NCI-H2196 (cell line): ENCODE measurements around the gene SSBP4.
A peak's percentile ranks its signal among the peaks of the same experiment; 100 is the strongest.

ENCODE experiments used
- DNase-seq: peaks from one replicate; lab custom pipeline; 2025; ENCODE audit not compliant: unreplicated experiment; lab: John Stamatoyannopoulos, UW

SSBP4 gene

DNA sequence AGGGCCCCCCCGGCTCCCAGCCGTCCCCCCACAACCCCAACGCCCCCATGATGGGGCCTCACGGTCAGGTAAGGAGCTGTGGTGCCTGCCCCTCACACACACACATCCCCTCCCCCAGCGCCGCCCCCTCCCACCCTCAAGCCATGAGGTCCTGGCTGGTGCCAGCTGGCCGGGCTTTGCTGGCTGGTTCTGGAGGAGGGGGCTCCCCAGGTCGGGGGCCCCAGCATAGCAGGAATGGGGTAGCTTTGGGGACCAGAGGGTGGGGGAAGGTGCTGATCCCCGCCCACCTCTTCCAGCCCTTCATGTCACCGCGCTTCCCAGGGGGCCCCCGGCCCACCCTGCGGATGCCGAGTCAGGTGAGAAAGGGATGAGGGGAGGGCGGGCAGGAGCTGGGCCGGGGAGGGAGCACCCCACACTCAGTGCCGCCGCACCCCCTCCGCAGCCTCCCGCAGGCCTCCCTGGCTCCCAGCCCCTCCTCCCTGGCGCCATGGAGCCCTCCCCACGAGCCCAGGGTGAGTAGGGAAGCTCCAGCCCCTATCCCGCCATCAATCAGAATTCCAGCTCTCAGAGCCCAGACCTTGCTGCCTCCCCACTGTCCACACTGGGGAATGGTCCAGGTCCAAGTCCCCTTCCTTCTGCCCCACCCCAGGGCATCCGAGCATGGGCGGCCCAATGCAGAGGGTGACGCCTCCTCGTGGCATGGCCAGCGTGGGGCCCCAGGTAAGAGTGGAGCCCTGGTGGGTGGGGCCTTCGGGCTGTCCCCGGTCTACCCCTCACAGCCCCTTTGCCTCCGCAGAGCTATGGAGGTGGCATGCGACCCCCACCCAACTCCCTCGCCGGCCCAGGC, 12.4 kb downstream of the SSBP4 start:
- DNase-seq, result no peak

DNA sequence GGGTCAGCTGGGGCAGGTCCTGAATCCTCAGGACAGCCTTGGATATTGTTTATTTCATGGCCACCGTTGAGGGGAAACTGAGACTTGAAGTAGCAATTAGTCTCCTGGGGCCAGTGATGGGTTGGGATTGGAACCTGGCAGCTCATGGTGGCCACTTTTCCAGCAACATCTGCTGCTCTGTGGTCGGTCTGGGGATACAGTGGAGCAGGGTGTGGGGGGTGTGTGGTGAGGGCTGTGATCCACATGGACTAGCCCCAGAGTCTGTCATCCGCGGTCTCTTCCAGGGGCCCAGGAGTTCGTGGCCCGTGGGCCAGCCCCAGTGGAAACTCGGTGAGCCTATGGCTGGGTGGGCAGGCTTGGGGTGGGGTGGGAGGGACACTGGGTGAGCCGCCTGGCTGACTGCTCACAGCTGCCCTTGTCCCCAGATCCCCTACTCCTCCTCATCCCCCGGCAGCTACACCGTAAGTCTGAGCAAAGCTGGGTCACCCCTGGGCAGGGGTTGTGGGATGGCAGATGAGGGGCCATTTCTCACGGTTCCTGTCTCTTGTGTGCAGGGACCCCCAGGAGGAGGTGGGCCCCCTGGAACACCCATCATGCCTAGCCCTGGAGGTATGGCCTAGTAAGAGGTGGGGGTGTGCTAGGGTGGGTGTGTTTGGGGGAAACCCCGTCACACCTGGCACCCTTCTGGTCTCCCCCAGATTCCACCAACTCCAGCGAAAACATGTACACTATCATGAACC, 13.2 kb downstream of the SSBP4 start:
- DNase-seq, result no peak

DNA sequence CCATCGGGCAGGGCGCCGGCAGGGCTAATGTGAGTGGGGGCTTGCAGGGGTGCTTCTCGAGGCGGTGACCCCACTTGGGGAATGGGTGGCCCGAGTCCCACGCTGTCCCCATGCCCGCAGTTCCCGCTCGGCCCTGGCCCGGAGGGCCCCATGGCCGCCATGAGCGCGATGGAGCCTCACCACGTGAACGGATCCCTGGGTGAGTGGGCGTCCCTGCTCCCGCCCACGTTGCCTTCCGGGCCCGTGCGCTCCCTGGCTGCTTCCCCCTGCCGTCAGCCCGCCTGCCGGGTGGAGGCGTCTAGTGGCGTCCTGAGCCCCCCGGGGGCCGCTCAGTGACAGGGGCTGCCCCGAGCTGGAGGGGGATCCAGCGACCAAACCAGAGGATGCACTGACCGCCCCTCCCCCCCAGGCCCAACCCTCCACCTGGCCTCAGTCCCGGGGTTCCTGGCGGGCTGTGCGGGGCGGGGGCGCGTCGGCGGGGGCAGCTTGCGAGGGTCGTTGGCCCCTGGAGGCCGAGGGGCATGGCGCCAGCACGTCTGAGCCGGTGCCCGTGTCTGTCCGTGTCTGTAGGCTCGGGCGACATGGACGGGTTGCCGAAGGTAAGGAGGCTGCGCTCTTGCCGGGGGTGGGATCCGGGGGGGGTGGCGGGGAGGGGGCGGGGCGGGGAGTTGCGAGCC, 14.0 kb downstream of the SSBP4 start:
- peak; percentile 25 for DNase-seq

DNA sequence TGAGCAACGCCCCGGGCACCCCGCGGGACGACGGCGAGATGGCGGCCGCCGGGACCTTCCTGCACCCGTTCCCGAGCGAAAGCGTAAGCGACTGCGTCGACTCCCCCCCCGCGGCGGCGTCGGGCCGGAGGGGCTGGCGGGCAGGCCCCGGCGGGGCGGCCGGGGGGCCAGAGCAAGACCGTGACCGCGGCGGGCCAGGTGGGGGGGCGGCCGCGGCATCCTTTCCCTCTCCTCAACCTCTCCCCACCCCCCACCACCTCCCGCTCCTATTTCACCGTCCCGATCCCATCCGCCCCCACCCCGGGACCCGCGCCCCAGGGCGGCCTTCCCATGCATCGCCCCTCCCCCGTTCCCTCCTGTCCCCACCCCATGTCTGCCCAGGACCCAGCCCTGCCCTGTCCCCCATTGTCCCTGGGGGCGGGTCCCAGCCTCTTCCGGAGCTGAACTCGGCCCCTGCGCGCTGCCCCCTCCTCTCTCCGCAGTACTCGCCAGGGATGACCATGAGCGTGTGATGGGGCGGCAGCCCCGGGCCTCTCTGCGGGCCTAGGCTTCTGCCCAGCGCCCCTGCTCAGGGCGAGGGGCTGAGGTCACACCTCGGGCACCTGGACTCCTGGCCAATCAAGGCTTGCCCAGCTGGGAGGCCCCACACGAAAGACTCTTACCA, 14.7 kb downstream of the SSBP4 start:
- DNase-seq, result no peak

DNA sequence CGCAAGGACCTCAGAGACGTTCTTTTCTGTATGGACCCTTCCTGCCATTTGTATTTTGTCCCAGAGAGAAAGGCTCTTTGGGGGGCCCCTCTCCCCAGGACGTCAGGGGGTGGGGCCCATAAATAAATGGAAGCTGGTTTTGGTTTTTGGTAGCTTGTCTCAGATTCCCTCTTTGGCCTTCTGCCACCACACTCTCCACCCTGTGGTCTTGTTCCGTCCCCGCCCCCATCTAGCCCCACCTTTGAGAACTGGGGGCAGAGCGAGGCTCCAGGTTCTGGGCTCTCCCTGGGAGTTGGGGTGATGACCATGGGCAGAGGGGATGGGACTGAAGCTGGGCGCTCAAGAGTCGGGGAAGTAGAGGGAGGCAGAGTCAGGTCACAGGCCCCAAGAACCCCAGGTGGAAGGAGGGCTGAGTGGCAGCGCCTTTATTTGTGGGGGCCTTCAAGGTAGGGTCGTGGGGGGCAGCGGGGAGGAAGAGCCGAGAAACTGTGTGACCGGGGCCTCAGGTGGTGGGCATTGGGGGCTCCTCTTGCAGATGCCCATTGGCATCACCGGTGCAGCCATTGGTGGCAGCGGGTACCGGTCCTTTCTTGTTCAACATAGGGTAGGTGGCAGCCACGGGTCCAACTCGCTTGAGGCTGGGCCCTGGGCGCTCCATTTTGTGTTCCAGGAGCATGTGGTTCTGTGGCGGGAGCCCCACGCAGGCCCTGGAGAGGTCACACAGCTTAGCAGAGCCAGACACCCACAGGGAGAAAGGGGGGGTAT, 15.4 kb downstream of the SSBP4 start:
- DNase-seq, result no peak

DNA sequence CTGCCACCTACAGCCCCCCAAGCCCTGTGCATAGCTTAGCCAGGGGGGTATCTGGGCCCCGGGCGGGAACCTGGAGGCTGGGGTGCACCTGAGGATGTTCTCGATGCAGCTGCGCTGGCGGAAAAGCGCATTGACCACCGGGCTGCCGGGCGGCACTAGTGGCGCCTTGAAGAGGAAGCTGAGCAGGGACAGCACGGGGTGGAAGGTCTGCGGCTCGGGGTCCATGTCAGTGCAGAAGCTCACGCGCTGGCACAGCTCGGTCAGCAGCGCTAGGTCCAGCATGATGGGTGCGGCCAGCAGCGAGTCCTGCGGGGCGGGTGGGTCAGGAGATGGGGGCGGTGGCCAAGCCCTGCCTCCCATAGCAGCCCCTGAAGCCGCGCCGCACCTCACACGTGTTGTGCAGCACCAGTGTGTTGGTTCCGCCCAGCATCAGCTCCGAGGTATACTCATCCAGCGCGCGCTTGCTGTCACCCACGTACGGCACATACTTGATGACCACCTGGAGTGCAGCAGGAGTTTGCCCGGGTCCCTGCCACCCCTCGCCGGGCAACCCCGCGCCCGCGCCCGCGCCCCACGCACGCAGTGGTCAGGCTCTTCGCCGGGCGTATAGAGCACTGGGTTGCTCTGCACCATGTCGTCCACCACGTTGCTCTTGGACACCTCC, 16.1 kb downstream of the SSBP4 start:
- no peak for DNase-seq

DNA sequence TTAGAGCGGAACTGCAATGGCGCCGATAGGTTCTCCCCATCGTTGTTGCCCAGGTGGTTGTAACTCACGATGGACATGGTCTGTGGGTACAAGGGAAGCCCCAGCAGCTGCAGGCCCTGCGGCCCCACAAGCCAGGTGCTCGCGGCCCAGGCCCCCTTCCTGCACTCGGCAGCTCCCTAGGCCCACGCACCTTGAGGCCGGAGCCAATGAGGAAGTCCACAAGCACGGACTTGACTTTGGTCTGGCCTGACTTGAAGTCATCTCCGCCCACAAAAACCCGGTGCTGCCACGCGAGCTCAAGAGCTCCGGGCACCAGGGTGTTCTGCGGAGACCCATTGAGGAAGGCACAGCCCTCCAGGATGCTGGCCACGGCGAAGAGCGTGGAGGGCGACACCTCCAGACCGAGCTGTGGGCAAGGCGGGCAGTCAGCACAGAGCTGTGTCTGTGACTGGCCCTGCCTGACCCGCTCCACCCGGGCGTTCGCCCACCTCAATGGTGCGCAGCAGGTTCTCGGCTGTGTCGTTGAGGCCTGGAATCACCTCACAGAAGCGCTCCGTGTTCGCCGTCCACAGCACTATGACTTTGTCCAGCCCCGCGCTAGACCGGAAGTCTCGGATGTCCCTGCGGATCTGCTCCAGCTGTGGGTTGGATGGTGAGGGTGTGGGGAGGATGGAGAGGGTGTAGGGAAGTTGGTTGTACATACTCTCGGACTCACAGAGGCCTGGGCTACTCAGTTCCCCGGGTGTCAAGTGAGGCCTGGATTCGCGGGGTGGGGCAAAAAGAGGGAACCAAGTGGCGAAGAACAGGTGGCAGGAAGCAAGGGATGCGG, 16.9 kb downstream of the SSBP4 start:
- no peak for DNase-seq

DNA sequence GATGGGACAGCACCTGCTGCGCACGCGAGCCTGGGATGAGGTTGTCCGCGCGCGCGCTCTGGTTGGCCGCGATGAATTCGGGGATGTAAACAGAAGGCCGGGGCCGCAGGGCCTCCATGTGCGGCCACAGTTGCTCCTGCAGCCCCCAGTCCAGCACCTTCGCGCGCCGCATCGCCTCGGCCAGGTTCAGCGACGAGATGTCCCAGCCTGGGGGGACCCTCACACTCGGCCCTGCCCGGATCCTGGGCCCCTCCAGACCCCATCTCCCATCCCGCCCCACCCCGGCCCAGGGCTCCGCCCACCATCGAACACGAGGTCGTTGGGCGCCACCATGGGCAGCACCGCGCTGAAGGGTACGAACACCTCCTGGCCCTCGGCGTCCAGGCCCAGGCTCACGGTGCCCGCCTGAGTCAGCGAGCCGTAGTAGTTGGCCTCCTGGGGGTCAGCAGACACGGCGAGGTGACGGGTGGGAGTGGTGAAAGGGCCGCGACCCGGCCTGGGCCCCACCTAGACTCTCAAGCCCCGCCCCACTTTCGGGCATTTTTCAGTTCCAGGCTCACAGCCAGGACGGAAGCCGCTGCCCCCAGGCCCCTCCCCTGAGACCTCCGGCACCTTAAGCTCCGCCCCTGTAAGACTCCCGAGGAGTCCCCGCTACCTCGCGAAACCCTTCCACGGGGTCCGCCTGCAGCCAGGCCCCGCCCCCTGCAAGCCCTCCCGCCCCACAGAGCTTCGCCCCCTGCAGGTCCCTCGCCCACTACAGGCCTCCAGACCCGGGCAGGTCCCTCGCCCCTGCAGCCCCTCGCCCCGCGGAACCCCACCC, 17.7 kb downstream of the SSBP4 start:
- DNase-seq, result peak; percentile 72

DNA sequence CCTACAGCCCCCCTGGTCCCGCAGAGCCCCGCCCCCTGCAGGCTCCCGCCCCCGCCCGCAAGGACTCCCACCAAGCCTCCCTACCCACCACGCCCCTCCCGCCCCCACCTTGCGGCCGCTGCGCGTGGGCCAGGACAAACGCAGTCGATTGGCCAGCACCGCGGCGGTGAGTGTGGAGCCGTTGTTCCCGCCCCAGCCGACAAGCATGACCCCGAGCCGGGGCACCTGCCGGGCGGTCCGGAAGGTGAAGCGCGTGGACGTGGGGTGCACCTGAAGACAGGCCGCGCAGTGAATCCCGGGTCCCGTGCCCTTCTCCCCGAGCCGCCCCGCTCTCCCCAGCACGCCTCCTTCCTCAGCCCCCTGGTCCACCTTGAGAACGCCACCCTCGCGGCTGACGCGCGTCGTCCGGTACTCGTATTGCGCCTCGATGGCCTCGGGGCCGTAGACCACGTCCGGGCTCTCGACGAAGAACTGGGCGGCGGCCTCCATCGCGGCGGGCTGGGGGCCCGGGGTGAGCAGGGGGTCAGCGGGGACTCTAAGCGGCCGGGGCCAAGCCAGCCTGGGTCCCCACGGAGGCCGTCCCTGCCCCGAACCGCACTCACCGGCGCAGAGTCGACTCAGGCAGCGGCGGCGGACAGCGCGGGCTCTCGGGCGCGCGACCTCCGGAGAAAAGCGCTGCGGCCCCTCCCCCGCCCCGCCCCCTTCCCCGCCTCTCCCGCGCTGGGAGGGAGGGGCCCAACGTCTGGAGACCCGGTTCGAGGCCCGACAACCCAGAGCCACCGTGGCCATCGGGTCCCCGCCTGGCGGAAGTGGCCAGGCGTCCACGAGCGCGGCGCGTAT, 18.5 kb downstream of the SSBP4 start, which contains the start of gene ISYNA1:
Gene ISYNA1 (minus strand): TSS at position 643 of the 840 bp plus-strand sequence. CDS start 154 bp downstream, at position 489.
- peak; percentile 65 for DNase-seq

DNA sequence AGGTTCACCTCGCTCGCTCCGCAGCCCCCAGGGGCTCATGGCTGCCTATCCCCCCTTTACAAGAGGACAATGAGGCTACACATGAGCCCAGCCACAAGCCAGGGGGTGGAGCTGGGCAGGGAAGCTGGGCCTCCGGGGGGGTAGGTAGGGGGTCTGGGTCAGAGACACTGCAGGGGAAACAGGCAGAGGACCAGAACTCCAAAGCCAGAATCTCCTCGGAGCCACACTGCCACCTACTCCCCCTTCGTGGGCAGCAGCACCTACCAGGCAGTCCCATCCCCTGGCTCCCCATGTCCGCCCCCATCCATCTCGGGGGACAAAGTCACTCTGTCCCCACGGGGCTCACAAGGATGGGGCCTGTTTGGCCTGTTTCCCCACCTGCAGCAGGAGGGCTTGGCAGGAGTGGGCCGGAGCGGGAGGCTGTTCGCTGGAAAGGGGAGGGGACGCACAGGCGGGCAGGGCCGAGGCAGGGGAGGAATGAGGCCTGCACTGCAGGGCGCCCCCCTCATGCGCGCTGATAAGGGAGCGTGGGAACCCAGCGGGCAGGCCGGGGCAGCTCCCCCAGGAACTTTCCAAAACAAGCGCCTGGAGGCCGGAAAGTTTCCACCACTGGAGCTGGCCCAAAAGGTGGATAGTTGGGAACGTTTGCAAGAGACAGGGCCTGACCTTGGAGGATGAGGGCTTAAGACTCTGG, 19.3 kb downstream of the SSBP4 start:
- DNase-seq, result no peak

DNA sequence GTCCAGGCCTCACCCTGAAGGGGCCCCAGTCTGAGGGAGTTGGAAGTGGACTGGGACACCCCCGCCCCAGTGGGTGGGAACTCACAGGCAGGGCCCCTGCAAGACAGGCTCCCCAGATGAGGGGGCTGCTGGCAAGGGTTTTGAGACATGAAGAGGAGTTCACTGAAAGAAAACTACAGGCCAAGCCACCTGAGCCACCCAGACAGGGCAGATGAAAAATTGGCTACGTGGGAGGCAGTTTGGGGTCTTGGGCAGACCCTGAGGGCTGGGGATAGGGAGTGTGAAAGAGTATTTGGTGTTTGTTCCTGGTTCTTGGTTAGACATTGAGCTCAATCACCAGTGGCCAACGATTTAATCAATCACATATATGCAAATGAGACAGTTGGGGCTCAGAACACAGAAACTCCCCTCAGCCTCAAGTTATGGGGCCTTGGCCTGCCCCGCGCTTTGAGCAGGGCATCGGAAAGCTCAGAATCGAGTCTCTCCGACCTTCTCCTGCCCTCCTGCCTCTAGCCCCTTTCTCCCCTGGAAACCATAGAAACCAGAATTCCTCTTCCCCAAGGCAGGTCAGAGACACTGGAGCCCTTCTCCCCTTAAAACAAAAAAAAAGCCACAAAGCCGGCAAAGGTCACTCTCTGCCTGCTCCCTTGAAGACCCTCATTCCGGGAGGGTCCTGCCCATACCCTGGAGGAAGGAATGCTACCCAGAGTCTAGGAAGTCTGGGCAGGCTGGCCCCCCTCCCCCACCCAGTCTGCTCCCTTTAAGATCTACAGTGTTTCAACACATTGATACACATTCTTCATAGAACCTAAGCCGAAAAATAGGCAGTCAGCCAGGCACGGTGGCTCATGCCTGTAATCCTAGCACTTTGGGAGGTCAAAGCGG, 20.1 kb downstream of the SSBP4 start:
- no peak for DNase-seq

DNA sequence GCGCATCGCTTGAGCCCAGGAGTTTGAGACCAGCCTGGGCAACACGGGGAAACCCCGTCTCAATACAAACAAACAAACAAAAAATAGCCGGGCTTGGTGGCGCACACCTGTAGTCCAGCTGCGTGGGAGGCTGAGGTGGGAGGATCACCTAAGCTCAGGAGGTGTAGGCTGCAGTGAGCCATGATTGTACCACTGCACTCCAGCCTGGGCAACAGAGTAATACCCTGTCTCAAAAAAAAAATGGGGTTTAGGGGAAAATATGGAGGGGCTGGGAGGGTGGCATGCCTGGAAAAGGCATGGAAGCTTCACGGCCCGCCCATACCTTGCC, 20.7 kb downstream of the SSBP4 start:
- DNase-seq, result no peak

DNA sequence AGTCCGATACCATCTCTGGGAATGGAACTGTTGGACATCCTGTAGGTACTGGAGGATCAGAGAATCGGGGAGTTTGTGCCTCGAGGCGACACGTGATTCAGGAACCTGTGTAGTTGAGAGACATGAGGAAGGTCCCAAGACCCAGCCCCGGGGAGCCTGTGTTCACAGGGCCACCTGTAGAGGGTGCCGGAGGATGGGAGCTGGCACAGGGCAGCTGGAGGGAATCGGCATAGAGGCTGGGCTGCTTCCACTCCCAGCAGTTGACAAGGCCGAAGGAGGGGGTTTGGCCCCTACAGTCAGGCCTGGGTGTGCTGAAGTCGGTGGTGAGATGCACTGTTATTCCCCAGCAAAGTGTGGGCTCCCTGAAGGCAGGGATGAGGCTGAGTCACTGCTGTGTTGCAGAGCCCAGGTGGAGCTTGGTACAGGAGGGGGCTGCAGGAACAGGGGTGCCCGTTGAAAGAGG, 21.2 kb downstream of the SSBP4 start:
- DNase-seq, result no peak

DNA sequence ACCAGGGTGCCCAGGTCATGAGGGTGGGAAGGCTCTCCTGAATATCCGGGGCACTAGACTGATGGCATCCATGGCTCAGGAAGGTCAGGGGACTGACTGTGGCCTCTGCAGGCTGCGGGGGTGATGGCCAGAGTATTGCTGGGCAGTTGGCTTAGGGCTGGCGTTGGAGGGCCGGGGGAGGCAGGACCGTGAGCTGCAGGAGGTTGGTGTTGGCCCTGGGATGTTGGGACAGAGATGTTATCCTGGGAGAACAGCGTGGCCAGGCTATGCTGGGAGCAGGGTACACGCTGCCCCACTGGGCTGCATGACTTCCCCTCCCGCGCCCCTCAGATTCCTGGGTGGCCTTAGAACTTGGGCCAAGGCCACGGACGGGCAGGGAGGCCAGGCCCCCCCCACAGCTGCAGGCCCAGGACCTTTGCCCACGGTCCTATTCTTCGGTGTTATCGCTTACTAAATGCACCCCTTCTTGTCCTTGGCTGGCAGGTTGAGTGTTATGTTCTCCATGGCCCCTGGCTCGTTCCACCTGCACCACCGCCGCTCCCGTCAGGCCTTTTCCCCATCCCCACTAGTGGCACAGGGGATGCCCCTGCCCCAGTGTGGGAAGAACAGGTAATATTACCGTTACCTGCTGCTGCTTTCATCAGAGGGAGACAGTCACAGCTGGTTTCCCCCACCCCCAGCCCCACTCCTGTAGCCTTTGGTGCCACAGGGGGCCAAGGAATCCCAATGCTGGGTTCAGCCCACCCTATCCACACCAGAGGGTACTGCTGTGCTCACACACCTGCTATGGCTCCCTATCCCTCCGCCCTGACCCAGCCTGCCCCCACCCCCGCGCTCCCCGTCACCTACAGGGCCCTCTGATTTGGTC, 22.0 kb downstream of the SSBP4 start:
- DNase-seq, result no peak
